NT2/D1 (cell line): Measurements from ENCODE around the gene RAB3A.

Experiments
- YY1 ChIP-seq: IDR thresholded peaks from 2 replicates; pipeline ENCODE4 v1.6.1; 2011; ENCODE audit not compliant: insufficient read length, insufficient read depth
- ZNF274 ChIP-seq: IDR thresholded peaks from 2 replicates; pipeline ENCODE4 v1.6.1; 2011; ENCODE audit warnings: mild to moderate bottlenecking, low read depth, low read length

DNA sequence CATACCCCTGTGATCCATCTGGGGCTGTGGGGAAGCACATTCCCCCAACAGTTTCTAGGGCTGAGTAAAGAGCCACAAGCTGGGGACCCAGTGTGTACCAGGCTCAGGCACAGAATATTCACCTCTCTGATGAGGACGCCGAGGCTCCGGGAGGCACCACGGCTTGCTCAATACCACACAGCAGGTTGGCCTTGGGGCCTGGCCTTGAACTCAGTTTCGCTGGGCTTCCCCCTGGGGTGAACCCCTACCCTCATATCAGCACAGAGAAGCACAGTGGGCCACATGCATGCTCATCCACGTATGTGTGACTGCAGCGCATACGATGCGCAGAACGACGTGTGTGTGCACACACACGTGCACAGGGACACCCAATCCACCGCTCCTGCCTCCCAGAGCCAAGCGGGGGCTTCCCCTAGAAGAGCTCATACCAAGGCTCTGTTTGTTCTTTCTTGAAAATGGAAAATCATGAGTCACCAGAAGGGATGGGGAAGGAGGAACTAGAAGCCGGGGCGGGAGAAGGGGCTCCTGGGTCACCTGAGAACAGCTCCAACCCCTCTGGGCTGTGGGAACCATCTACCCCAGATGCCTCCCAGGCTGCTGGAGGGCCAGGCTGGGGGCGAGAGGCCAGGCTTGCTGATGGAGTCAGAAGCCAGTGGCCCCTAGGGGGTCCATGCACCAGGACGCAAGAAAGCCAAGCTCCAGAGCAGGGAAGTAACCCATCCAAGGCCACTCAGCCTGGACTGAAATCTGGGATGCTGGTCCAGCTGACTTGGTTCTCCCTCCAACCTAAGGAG lies 27.3 kb upstream of the RAB3A start:
- TF ChIP-seq YY1 (no peak), ZNF274 (no peak)
